Prostate gland (tissue), 2 donors: Measurements from ENCODE around the gene TMEM190. TPM values are rescaled to one million over a fixed set of nuclear protein-coding genes. Genes with fewer than 3 reads are reported as not detected.

Experiments used
- DNase-seq: peaks from one replicate; pipeline ENCODE4 v3.0.0-alpha.2; 2019; ENCODE audit warnings: low spot score
- H3K27ac ChIP-seq, 2 donors: fragments of 200-600 bp; sonication (generic); 2 replicates each; pipeline ENCODE4 v1.5.1; 2017 to 2019
- H3K27me3 ChIP-seq: fragments of 200-600 bp; sonication (generic); replicated peaks from 2 replicates; pipeline ENCODE4 v1.5.1; 2019; ENCODE audit not compliant: insufficient read depth
- H3K36me3 ChIP-seq, 2 donors: fragments of 200-600 bp; sonication (generic); 1 replicate in 1 of 2; 2 replicates in 1 of 2; pipeline versions ENCODE4 v1.5.1 to v1.8.1; 2017 to 2019
- H3K4me1 ChIP-seq: fragments of 200-600 bp; sonication (generic); replicated peaks from 2 replicates; pipeline ENCODE4 v1.5.1; 2019
- H3K4me3 ChIP-seq, 2 donors: fragments of 200-600 bp; sonication (generic); 2 replicates each; pipeline ENCODE4 v1.5.1; 2017 to 2019
- H3K9me3 ChIP-seq: fragments of 200-600 bp; sonication (generic); 2 replicates; pipeline ENCODE4 v1.5.1; 2017
- CTCF ChIP-seq, 4 experiments: fragments of 200-600 bp in 2 of 4; fragments of 450-650 bp in 2 of 4; sonication (generic) in 2 of 4; IDR thresholded peaks; 1 replicate in 3 of 4; 2 replicates in 1 of 4; pipeline ENCODE4 v1.5.1; 2016 to 2019; ENCODE audit warnings: antibody characterized with exemption in 4 of 4, mild to moderate bottlenecking in 2 of 4, moderate library complexity in 2 of 4
- POLR2A ChIP-seq: fragments of 450-650 bp; IDR thresholded peaks from one replicate; pipeline ENCODE4 v1.6.1; 2016; ENCODE audit warnings: antibody characterized with exemption, mild to moderate bottlenecking
- POLR2AphosphoS5 ChIP-seq: sonication (generic); formaldehyde crosslinking; IDR thresholded peaks from one replicate; pipeline ENCODE4 v1.6.1; 2017; ENCODE audit warnings: antibody characterized with exemption
- WGBS: methylation state at CpG from one replicate; pipeline ENCODE4 v1.1.5; 2018; 5-methylcytosine and 5-hydroxymethylcytosine counted together
- intact Hi-C: fragments of 100-400 bp; cut with DNase I; formaldehyde crosslinking; loops from one replicate; pipeline ENCODE4 v1.14.2; 2022
- total RNA-seq, 2 donors: library from RNA; depleted of rRNA; stranded (reverse); fragments of >200 nt; gene quantifications; one replicate each; pipeline ENCODE4 v1.1.0, GENCODE V29; 2016

The TMEM190 gene
- total RNA-seq, 2 donors from 2014 or later, result not detected

GRCh38 chr19:55352040-55352439, 24.6 kb upstream of the TMEM190 start:
- no peak for DNase-seq

GRCh38 chr19:55352549-55353145, 24.0 kb upstream of the TMEM190 start:
- Histone ChIP-seq H3K27me3 (peaks cover 3% of the 10 kb centered on the region), H3K4me1 (peaks cover 5% of the 10 kb centered on the region), H3K36me3 (no peaks in the 10 kb centered on the region), H3K9me3 (no peaks in the 10 kb centered on the region), H3K27ac (no peak overlapping the region), H3K4me3 (no peak overlapping the region)
- intact Hi-C loops, result no loop called here
- no peak for DNase-seq
- TF ChIP-seq POLR2A (no peak), POLR2AphosphoS5 (no peak), CTCF (IDR thresholded peaks at IDR 0.05) (no peak)
- 44% methylated on average over 25 of the region's 25 CpGs for WGBS

More at GRCh38 chr19:55352040-55352439, 24.6 kb upstream of the TMEM190 start:
- no peak for TF ChIP-seq POLR2A
- no peak for TF ChIP-seq CTCF (IDR thresholded peaks at IDR 0.05)
- TF ChIP-seq POLR2AphosphoS5, result no peak
- intact Hi-C loops, result no loop called here
- H3K27ac ChIP-seq, result no peak overlapping the region
- H3K9me3 ChIP-seq, result no peaks in the 10 kb centered on the region
- no peaks in the 10 kb centered on the region for H3K36me3 ChIP-seq
- 71% methylated on average over 6 of the region's 6 CpGs for WGBS
- peaks cover 3% of the 10 kb centered on the region for H3K27me3 ChIP-seq
- no peak overlapping the region for H3K4me3 ChIP-seq
- peaks cover 5% of the 10 kb centered on the region for H3K4me1 ChIP-seq

GRCh38 chr19:55353356-55353802, 23.2 kb upstream of the TMEM190 start:
- Histone ChIP-seq H3K27ac (no peak overlapping the region), H3K4me3 (peak overlapping the region; percentile 9 to 30), H3K9me3 (no peaks in the 10 kb centered on the region), H3K4me1 (peaks cover 5% of the 10 kb centered on the region), H3K36me3 (no peaks in the 10 kb centered on the region), H3K27me3 (peaks cover 3% of the 10 kb centered on the region)
- intact Hi-C loops, result no loop called here
- DNase-seq, result no peak
- TF ChIP-seq POLR2A (no peak), CTCF (IDR thresholded peaks at IDR 0.05) (no peak), POLR2AphosphoS5 (no peak)
- under 1% methylated on average over 23 of the region's 24 CpGs for WGBS

- intact Hi-C loops, result no loop called here
Measured at GRCh38 chr19:55353803-55354697, 22.6 kb upstream of the TMEM190 start.

More at GRCh38 chr19:55353803-55354697, 22.6 kb upstream of the TMEM190 start:
- no peak overlapping the region for H3K27ac ChIP-seq
- no peaks in the 10 kb centered on the region for H3K9me3 ChIP-seq
- 1% methylated on average over 68 of the region's 72 CpGs for WGBS
- H3K4me3 ChIP-seq, result peak overlapping the region; percentile 9 to 30
- peak; percentile 57 for DNase-seq
- H3K36me3 ChIP-seq, result no peaks in the 10 kb centered on the region
- peaks cover 3% of the 10 kb centered on the region for H3K27me3 ChIP-seq
- peaks cover 5% of the 10 kb centered on the region for H3K4me1 ChIP-seq
- TF ChIP-seq CTCF (IDR thresholded peaks at IDR 0.05), result no peak
- TF ChIP-seq POLR2AphosphoS5, result peak; percentile 15
- TF ChIP-seq POLR2A, result peak; percentile 49
